HCEC 1CT (cell line): ENCODE data around the gene TUBA3C.

ENCODE experiments used
- DNase-seq: peaks from one replicate; pipeline ENCODE4 v3.0.0-alpha.2; 2017

The TUBA3C gene

GRCh38 chr13:19159761-19160420 lies 21.7 kb downstream of the TUBA3C start:
- no peak for DNase-seq

GRCh38 chr13:19159181-19159580 lies 22.4 kb downstream of the TUBA3C start:
- DNase-seq: no peak

GRCh38 chr13:19158526-19159174 lies 23.0 kb downstream of the TUBA3C start:
- DNase-seq: no peak

- DNase-seq: no peak
These were observed 23.6 kb downstream of the TUBA3C start for GRCh38 chr13:19158006-19158405.

- DNase-seq: no peak
These were observed 24.2 kb downstream of the TUBA3C start for GRCh38 chr13:19157461-19157860.

- DNase-seq: no peak
These were observed 25.4 kb downstream of the TUBA3C start for GRCh38 chr13:19156013-19156825.

GRCh38 chr13:19155321-19155861 lies 26.2 kb downstream of the TUBA3C start:
- no peak for DNase-seq

GRCh38 chr13:19154843-19155242 lies 26.8 kb downstream of the TUBA3C start:
- DNase-seq: no peak

- DNase-seq: no peak
These were observed 27.7 kb downstream of the TUBA3C start for GRCh38 chr13:19153782-19154450.

GRCh38 chr13:19152403-19152802 lies 29.2 kb downstream of the TUBA3C start:
- no peak for DNase-seq

- no peak for DNase-seq
These were observed 29.9 kb downstream of the TUBA3C start for GRCh38 chr13:19151581-19152263.

GRCh38 chr13:19150712-19151228 lies 30.9 kb downstream of the TUBA3C start:
- DNase-seq: no peak

GRCh38 chr13:19150226-19150625 lies 31.4 kb downstream of the TUBA3C start:
- DNase-seq: no peak

GRCh38 chr13:19148561-19148960 lies 33.1 kb downstream of the TUBA3C start:
- no peak for DNase-seq
